Measurements from ENCODE around the gene MSTO1.

MSTO1 gene

DNA sequence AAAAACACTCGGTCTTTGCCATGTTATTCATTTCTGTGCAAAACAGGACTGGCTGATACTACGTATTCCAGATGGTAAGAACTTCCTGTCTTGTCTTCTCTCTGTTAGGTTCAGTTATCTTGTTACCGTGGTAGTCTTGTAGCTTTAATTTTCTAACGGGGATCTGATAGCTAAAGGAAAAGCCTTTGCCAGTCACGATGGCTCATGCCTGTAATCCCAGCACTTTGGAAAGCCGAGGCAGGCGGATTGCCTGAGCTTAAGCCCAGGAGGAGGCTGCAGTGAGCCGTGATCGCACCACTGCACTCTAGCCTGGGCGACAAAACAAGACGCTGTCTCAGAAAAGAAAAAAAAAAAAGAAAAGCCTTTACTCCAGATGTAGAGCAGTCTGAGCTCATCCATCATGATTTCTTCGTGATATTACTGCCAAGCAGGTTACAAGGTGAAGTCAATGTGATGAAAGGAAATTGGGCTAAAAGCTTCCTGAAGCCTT, 11.1 kb upstream of the MSTO1 start:
- TF ChIP-seq TAF1 (IDR thresholded peaks at IDR 0.05; ENCODE audit: borderline replicate concordance, insufficient read depth, low read length) (no peak), SIN3A (IDR thresholded peaks at IDR 0.05; ENCODE audit: borderline replicate concordance, insufficient read depth, low read length) (no peak), POLR2AphosphoS5 (IDR thresholded peaks at IDR 0.05; ENCODE audit: low read depth, low read length) (no peak), FOXP2 (optimal IDR thresholded peaks at IDR 0.05; ENCODE audit: borderline replicate concordance, extremely low read depth, extremely low read length, insufficient read depth) (no peak)
- TF ChIP-seq, protein P1, sequence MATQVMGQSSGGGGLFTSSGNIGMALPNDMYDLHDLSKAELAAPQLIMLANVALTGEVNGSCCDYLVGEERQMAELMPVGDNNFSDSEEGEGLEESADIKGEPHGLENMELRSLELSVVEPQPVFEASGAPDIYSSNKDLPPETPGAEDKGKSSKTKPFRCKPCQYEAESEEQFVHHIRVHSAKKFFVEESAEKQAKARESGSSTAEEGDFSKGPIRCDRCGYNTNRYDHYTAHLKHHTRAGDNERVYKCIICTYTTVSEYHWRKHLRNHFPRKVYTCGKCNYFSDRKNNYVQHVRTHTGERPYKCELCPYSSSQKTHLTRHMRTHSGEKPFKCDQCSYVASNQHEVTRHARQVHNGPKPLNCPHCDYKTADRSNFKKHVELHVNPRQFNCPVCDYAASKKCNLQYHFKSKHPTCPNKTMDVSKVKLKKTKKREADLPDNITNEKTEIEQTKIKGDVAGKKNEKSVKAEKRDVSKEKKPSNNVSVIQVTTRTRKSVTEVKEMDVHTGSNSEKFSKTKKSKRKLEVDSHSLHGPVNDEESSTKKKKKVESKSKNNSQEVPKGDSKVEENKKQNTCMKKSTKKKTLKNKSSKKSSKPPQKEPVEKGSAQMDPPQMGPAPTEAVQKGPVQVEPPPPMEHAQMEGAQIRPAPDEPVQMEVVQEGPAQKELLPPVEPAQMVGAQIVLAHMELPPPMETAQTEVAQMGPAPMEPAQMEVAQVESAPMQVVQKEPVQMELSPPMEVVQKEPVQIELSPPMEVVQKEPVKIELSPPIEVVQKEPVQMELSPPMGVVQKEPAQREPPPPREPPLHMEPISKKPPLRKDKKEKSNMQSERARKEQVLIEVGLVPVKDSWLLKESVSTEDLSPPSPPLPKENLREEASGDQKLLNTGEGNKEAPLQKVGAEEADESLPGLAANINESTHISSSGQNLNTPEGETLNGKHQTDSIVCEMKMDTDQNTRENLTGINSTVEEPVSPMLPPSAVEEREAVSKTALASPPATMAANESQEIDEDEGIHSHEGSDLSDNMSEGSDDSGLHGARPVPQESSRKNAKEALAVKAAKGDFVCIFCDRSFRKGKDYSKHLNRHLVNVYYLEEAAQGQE (IDR thresholded peaks at IDR 0.05; ENCODE audit: insufficient read depth in 1 of 2, low read depth in 2 of 2, low read length in 2 of 2): no peak

DNA sequence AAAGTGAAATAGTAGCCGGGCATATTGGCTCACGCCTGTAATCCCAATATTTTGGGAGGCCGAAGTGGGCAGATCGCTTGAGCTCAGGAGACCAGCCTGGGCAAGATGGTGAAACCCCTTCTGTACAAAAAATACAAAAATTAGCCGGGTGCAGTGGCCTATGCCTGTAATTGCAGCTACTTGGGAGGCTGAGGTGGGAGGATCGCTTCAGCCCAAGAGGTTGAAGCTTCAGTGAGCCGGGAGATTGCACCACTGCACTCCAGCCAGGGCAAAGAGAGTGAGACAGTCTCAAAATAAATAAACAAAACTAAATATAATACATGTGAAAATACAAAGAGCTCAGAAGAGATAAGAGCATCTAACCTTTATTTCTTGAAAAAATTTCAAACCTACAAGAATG, 2.3 kb upstream of the MSTO1 start:
- TF ChIP-seq SIN3A (IDR thresholded peaks at IDR 0.05; ENCODE audit: borderline replicate concordance, insufficient read depth, low read length) (no peak), FOXP2 (optimal IDR thresholded peaks at IDR 0.05; ENCODE audit: borderline replicate concordance, extremely low read depth, extremely low read length, insufficient read depth) (no peak), TAF1 (IDR thresholded peaks at IDR 0.05; ENCODE audit: borderline replicate concordance, insufficient read depth, low read length) (no peak), POLR2AphosphoS5 (IDR thresholded peaks at IDR 0.05; ENCODE audit: low read depth, low read length) (no peak)
- TF ChIP-seq, protein P1 (IDR thresholded peaks at IDR 0.05; ENCODE audit: insufficient read depth in 1 of 2, low read depth in 2 of 2, low read length in 2 of 2): no peak

DNA sequence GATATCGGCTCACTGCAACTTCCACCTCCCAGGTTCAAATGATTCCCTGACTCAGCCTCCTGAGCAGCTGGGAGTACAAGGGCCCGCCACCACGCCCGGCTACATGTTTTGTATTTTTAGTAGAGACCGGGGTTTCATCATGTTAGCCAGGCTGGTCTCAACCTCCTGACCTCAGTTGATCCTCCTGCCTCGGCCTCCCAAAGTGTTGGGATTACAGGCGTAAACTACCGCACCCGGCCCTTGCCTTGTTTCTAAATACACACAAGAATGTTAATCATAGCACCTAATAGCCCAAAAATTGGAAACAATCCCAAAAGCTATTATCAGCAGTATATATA, 1.2 kb upstream of the MSTO1 start:
- TF ChIP-seq SIN3A (IDR thresholded peaks at IDR 0.05; ENCODE audit: borderline replicate concordance, insufficient read depth, low read length) (no peak), POLR2AphosphoS5 (IDR thresholded peaks at IDR 0.05; ENCODE audit: low read depth, low read length) (no peak), TAF1 (IDR thresholded peaks at IDR 0.05; ENCODE audit: borderline replicate concordance, insufficient read depth, low read length) (no peak), FOXP2 (optimal IDR thresholded peaks at IDR 0.05; ENCODE audit: borderline replicate concordance, extremely low read depth, extremely low read length, insufficient read depth) (no peak)
- TF ChIP-seq, protein P1 (IDR thresholded peaks at IDR 0.05; ENCODE audit: insufficient read depth in 1 of 2, low read depth in 2 of 2, low read length in 2 of 2): no peak

DNA sequence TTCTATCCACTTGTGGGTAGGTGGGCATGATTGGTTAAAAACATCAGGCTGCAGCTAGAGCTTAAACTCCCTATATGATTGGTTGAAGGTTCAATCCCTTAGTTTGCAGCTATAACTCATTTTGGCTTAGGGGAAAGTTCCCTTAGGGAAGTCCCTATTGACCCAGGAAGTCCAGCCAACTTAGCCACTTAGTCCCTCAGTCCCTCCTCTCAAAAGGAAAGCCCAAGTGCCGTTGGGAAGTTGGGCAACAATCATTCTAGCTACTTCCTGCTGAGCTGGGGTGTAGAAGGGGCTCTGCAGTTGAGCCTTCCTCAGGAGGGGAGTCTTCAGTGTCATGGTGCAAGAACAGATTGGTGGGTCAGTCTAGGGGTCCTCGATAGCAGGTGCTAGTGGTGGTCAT, 12.2 kb downstream of the MSTO1 start:
- TF ChIP-seq SIN3A (IDR thresholded peaks at IDR 0.05; ENCODE audit: borderline replicate concordance, insufficient read depth, low read length): no peak
- no peak for TF ChIP-seq POLR2AphosphoS5 (IDR thresholded peaks at IDR 0.05; ENCODE audit: low read depth, low read length)
- TF ChIP-seq, protein P1 (IDR thresholded peaks at IDR 0.05; ENCODE audit: insufficient read depth in 1 of 2, low read depth in 2 of 2, low read length in 2 of 2): no peak
- no peak for TF ChIP-seq TAF1 (IDR thresholded peaks at IDR 0.05; ENCODE audit: borderline replicate concordance, insufficient read depth, low read length)
- TF ChIP-seq FOXP2 (optimal IDR thresholded peaks at IDR 0.05; ENCODE audit: borderline replicate concordance, extremely low read depth, extremely low read length, insufficient read depth): no peak

DNA sequence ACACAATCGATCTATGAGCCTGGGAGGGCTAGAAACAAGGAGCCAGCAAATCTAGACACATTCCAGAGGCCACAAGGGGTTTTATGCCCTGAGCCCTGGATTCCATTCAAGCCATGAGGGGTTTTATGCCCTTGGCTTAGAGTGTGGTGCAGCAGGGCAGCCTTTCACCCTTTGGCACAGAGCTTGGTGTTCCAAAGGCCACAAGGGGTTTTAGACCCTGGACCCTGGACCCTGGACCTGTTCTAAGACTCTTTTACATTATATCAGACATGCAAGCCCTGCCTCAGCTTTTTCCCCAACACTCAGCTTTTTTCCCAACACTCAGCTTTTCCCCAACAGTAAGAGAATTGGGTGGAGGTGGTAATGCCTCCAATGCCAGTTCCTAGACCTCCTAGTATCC, 13.3 kb downstream of the MSTO1 start:
- TF ChIP-seq SIN3A (IDR thresholded peaks at IDR 0.05; ENCODE audit: borderline replicate concordance, insufficient read depth, low read length) (no peak), TAF1 (IDR thresholded peaks at IDR 0.05; ENCODE audit: borderline replicate concordance, insufficient read depth, low read length) (no peak), FOXP2 (optimal IDR thresholded peaks at IDR 0.05; ENCODE audit: borderline replicate concordance, extremely low read depth, extremely low read length, insufficient read depth) (no peak), POLR2AphosphoS5 (IDR thresholded peaks at IDR 0.05; ENCODE audit: low read depth, low read length) (no peak)
- TF ChIP-seq, protein P1 (IDR thresholded peaks at IDR 0.05; ENCODE audit: insufficient read depth in 1 of 2, low read depth in 2 of 2, low read length in 2 of 2): no peak

Measured in PFSK-1 (cell line).